Activated T-cell treated with anti-CD3 and anti-CD28 coated beads for 1 hour (primary cell): ENCODE results near the gene PPP6R1.
A peak's percentile ranks its signal among the peaks of the same experiment; 100 is the strongest.
"Not testable (repeated sequence)": the region's sequence is repeated elsewhere in the genome, so short reads cannot be mapped to it uniquely, and the experiment has no call there.

Source experiments
- DNase-seq: peaks from one replicate; pipeline ENCODE4 v3.0.0-alpha.2; 2020; ENCODE audit warnings: low read depth

PPP6R1 gene

DNA sequence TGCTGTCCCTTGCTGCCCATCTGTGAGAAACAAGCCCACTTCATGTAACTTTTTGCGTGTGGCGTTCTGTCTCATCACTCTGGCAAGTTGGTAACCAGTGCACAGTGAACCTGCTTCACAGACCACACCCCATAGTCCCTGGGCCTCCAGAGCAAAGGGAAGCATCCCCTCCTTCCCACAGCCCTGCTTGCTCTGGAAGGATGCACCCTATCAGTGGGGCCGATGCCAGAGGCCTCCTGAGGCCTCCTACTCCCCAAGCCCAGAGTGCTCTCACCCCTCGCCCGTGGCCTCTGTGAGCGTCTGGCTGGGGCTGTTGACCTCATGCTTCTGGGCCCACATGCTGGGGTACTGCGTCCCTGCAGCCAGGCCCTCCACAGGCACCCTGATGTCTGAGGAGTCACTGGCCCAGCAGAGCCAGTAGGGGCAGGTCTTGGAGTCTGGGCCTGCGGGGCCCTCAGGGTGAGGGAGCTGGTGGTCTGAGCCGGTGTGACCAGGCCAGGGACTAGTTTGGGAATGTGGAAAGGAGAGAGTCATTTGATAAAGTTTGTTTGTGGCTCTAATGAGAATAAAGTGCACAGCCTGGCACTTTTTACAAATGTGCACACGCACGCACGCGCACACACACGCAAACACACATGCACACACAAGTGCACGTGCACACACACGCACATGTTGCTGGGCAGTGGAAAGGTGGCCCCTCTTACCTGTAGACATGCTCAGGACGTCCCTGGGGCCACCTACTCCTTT lies 35.4 kb downstream of the PPP6R1 start:
- DNase-seq, result no peak

DNA sequence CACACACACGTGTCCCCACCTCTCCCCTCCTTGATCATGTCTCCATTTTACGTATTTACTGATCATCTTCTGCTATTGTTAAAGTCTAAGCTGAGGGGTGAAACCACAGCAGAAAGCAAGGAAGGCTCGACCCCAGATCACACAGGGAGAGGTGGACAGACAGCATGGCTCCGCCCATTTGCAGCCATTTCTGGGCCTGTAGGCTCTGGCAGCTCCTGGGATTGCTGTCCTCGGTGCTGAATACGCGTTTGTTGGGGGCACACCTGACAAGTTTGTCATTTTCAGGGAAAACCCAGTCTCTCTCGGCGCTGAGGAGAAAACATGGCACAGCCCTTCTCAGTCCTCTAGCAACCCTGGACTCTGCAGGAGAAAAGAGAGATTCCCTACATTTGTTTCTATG lies 38.3 kb downstream of the PPP6R1 start:
- no peak for DNase-seq

DNA sequence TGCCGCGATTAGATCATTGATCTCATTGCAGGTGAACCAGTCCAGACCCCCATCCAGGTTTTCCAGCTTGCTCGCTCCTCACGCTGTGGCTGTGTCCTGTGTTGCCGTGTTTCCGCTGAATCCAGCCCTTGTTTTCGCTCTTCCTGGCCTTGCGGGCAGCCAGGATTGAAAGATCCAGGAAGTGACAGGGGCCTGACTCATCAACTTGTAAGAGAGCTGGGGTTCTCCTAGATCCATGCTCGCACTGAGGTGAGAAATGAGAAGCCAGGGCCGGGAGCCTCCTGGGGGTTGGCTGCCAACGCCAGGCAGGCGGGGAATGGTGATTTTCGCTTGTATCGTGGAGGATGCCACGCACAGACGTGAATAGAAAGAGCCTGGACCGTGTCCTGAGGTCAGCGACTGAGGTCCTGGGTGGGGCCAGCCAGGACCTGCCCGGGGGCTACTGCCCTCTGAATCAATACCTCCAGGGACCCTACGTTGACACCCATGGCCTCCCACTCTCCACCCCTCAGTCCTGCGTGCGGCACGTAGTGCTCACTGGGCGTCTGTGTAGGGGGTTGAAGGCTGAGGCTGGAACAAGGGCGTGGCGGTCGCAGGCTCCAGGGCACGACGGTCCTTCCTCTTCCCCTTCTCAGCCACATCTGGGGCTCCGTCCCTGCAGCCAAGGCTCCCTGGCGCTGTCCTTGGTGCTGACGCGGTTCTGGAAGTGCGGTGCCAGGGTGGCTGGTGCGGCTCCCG lies 42.2 kb downstream of the PPP6R1 start:
- peak; percentile 23 for DNase-seq

DNA sequence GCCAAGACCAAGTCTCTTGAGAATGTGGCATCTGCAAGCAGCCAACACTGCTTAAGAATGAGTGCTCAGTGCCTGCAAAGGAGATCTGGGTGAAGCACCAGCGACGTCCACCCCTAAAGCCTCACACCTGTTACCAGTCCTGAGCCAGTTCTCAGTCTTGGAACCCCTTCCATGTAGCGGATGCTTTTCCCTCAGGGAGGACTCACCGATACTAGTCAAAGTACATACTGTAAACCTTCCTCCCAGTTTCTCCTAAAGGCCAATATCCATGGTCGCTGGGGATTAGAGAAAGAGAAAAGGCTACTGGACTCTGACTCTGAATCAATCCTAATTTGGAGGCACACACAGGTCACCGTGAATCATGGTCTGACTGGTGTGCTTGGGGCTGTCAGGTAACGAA lies 45.3 kb downstream of the PPP6R1 start:
- no peak for DNase-seq

DNA sequence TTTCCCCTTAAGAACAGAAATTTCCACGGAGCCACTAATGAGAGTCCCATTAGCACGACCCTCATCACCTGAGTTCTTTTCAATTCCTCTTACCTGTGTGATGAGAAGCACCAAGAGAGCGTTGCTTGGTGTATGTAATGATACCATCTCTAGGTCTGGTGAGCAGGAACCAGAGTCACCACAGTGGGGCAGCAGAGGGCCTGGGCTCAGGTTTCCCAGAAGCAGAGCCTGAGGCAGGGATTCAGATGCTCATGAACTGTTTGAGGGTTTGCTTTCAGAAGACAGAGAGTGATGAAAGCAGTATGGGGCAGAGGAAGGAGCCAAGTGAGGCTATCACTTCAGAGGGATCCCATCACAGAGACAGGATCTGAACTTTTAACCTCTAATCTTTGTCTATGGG lies 46.4 kb downstream of the PPP6R1 start:
- DNase-seq, result peak; percentile 16

DNA sequence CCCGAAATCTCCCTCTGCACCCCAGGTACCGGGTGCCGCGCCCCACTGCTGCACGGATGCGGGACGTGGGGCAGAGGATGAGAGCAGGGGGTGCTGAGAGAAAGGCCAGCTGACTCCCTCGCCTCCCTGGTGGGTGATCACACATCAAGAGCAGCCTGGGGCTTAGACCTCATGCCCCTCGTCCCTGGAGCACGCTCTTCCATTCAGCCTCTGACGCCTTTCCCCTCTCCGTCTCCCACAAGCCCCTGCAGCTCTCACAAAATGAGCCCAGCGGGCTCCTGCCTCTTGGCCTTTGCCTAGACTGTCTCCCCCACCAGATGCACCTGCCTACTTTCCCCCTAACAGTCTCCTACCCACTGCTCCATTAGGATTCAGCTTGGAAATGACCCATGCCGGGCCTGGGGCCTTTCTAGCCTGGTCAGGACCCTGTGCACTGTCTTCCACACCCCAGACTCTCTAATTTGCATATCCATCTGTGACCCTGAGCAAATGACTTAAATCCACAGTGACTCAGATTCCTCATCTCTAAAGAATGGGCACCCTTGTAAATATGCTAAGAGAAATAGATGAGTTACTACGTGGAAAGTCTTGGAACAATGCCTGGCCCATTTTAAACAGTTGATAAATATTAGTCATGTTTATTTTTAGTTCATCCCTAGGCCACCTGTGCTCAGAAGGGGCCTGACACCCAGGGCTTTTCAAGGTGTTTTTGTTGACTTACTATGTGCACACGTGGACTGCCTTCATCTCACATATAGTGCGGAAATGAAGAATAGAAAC lies 48.9 kb downstream of the PPP6R1 start:
- DNase-seq, result no peak

DNA sequence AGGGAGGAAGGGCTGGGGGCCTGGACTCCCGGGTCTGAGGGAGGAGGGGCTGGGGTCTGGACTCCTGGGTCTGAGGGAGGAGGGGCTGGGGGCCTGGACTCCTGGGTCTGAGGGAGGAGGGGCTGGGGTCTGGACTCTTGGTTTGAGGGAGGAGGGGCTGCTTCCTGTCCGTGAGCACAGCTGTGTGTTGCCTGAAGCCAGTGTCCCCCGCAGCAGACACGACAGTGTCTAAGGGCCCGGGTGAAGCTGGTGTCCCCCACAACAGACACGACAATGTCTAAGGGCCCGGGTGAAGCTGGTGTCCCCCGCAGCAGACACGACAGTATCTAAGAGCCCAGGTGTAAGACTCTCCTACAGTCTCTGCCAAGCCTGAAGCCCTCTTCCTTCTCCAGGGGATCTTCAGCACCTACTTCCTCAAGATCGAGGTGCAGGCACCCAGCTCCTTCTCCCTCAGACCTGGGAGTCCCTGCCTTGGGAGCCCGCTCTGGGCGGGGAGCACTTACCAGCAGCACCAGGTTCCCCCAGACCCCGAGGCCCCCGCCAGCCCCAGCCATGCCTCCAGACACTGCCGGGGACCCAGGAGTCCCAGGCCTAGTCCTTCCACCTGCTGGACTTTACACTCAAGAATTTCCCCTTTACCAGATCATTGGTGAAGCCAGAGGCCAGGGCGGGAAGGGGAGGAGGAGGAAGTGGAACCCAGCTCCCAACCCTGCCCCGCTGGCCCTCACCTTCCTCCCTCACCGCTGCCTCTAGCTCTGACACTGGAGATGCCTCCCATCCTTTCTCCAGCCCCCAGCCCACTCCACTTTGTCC lies 49.7 kb downstream of the PPP6R1 start, which contains the start of gene PTPRH:
TSS of gene PTPRH (minus strand) at position 622 of the 813 bp plus-strand sequence. CDS start at position 554, 68 bp downstream.
- DNase-seq, result no peak

DNA sequence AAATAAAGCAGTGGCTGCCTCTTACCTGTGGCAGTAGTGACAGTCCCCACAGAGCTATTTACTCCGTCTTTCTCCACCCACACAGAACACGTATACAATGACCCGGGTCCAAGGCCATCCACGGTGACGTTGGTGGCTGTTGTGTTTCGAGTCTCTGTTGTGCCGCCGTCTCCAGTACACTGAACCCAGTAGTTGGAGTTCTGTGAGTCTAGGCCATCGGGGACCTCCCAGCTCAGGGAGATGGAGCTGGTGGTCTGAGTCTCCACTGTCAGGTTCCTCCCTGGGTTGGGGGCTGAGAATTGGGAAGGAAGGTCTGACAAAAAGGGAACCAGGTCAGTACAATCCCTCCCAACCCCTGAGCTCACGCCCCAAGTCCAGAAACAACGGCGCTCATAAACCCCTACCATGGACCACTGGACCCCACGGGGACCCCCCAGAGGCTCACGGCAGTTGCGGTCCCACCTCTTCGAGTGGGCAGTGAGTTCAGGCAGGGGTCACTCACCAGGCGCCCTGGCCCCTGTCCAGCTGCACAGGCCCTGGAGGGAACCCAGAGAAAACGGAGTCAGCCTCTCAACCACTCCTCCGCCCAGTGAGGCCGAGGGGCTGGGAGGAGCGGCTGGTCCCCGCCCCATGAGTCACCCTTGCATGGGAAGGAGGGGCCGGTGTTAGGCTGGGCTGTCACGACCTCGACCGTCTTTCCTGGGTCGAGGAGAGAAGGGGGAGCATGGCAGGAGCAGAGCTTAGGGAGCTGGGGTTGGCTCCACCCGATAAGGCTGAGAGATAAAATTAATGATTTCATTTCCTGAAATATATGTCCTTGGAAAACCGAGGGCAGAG lies 51.9 kb downstream of the PPP6R1 start:
- no peak for DNase-seq

DNA sequence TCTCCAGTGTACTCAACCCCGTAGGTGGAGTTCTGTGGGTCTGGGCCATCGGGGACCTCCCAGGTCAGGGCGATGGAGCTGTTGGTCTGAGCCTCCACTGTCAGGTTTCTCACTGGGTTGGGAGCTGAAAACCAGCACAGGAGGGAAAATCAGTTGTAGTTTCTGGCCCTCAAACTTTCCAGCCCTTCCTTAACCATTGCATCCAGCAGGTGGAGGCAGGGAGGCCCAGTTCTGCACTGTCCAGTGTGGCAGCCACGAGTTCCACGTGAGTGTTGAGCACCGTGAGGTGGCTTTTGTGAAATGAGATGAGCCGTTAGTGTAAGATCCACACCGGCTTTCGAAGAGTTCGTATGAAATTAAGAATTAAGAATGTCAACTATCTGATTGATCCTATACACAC lies 56.6 kb downstream of the PPP6R1 start:
- not testable (repeated sequence) for DNase-seq

DNA sequence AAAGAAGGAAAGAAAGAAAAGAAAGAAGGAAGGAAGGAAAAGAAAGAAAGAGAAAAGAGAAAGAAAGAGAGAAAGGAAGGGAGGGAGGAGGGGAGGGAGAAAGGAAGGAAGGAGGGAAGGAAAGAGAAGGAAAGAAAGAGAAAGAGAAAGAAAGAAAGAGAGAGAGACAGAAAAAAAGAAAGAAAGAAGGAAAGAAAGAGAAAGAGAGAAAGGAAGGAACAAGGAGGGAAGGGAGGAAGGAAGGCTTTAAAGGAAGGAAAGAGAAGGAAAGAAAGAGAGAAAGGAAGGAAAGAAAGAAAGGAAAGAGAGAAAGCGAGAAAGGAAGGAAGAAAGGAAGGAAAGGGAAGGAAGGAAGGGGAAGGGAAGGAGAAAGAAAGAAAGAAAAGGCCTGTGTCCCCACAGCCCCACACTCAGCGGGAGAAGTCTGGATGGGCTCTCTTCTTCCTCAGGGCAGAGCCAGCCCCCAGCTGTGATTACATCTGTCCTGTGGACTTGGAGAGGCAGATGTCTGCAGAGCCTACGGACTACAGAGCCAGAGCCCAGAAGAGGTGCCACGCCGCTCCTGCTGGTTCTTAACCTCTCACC lies 59.1 kb downstream of the PPP6R1 start:
- DNase-seq, result no peak

DNA sequence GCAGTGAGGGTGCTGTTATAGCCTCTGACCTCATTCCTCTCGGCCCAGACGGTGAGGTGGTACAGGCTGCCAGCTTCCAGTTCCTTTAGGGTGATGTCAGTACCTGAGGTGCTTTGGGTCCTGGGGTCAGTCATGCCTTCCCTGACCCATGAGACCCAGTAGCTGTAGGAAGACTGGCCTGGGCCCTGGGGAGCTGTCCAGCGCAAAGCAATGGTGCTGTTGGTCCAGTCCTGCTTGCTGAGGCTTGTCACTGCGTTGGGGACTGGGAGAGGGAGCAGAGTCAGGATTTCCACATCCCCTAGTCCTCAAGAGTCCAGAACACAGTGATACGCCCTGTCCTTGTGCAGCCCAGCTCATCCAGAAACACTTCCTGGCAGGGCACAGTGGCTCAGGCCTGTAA lies 60.2 kb downstream of the PPP6R1 start:
- no peak for DNase-seq

DNA sequence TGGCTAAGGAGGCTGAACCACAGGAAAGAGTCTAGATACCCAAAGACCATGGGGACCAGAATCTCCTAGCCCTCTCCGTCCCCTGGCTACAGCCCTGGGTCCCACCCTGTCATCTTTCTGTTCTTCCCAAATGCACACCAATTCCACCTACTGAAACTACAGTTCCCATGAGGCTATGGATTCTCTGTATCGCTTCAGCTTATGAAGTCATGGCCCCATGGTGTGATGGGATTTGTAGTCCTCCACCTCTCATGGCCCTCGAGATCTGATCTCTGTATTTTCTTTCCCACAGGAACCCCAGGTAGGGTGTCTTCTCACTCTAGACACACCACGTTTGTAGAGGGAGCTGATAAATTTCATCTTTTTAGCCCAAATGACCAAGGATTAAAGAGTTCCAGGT lies 61.3 kb downstream of the PPP6R1 start:
- no peak for DNase-seq

DNA sequence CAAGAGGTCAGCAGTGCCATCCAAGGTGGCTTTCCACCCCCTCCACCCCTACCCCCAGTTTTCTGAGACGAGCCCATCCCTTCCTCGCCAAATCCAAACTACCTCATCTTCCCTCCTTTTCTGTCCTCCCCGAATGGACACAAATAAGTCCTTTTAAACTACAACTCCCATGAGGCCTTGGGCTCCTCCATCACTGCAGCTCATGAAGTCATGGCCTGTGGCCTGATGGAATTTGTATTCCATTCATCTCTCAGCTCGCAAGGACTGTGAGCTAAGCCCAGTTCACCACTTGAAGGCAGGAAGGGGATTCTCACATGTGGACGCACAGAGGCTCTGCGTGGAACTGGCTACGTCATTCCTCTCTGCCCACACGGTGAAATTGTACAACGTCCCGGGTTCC lies 62.0 kb downstream of the PPP6R1 start:
- DNase-seq, result no peak

DNA sequence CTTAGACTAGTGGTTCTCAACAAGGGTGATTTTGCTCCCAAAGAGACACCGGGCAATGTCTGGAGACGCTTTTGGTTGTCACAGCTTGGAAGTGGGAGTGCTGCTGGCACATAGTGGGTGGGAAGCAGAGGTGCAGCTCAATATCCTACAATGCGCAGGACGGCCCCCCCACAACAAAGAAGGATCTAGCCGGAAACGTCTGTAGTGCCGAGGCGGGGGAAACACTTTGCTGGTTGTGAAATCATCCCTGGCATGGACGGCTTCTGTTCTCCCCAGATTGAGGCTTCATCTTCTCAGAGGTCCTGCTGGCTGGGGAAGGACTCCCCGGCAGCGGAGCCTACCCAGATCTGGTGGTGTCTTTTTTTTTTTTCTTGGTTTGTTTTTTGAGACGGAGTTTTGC lies 65.3 kb downstream of the PPP6R1 start:
- DNase-seq, result no peak

DNA sequence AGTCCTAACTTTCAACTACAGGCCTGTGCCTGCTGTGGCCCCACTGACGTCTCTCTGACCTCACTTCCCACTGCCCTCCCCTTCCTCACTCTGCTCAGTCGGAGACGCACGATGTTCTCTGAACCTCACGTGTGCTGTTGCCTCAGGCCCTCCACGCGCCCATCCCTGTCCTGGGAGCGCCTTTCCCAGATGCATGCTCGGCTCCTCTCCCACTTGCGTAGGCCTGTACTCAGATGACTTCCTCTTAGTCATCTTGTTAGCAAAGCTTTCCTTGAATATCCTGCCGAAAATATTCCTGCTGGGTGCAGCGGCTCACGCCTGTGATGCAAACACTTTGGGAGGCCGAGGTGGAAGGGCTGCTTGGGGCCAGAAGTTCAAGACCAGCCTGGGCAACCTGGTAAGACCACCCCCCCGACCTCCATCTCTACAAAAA lies 69.4 kb downstream of the PPP6R1 start:
- no peak for DNase-seq

DNA sequence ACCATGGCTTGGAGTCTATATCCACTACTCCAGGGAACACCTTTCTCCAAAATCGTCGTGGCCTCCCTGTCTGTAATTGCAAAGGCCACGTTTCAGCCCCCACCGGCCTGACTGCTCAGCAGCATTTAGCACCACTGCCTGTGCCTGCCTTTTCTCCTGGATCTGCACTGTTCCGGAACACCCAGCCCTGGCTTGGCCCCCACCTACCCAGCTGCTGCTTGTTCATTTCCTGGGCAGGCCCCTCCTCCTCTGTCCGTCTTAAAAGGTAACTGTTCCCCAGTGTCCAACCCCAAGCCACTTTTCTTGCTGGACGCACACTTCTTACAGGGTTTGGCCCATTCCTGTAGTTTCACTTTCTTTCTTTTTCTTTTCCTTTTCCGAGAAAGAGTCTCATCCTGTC lies 70.2 kb downstream of the PPP6R1 start:
- DNase-seq, result no peak

DNA sequence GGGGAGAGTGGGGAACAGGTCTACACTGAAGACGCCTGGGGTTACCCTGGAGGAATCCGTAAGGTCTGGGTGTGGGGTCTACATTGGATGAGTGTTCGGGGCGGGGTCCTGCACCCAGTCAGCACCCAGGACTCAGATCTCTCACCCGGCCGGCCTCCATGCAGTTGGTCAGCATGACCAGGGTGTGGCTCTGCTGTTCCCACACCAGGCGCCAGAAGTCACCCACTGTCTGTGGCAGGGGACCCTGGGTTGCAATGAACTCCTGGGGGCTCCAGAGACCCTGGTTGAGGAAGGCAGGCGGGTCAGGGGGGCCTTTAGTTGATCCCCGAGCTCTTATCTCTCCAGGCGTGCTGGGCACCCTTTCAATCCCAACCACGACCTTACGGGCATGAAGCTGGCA lies 72.7 kb downstream of the PPP6R1 start:
- DNase-seq, result no peak

DNA sequence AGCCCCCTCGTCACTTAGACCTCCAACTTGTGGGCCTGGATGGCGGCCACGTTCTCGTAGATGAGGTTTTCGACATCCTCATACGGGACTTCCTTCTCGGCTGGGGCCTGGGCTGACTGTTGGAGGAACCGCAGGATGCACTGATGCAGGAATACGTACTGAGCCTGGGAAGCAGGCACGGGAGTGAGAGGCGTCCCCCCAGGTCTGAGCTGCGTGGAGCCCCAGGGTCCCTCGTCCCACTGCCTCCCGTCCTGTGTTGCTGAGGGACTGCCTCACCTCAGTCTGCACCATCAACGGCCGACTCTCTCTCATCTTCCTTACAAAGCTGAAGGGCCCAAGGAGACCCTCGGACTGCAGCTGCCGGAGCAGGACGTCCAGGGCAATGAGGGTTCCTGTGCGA lies 77.1 kb downstream of the PPP6R1 start:
- DNase-seq, result no peak
